CD4-positive, alpha-beta memory T cell (primary cell): ENCODE data around the gene DHRS3. TPM values are rescaled to one million over a fixed set of nuclear protein-coding genes. Genes with fewer than 3 reads are reported as not detected.
"Not testable (repeated sequence)": the region's sequence is repeated elsewhere in the genome, so short reads cannot be mapped to it uniquely, and the experiment has no call there.

ENCODE experiments used
- CTCF ChIA-PET: fragments of 350-600 bp; sonication (Branson Sonifier 250); formaldehyde crosslinking; loops from one replicate; lab custom pipeline; 2021; ENCODE audit warnings: inconsistent platforms; ENCODE audit not compliant: partially characterized antibody; lab: Charles Lee
- POLR2A ChIA-PET: fragments of 350-600 bp; sonication (Branson Sonifier 250); formaldehyde crosslinking; loops from one replicate; lab custom pipeline; 2021; ENCODE audit not compliant: partially characterized antibody; lab: Charles Lee
- DNase-seq, 5 donors: peaks; one replicate each; pipeline versions ENCODE4 v3.0.0 to v3.0.0-alpha.2; 2020 to 2022; ENCODE audit warnings: mixed read lengths in 1 of 5
- H3K27ac ChIP-seq: one replicate; pipeline ENCODE4 v1.7.0; 2013; ENCODE audit warnings: low read depth, low read length
- H3K27me3 ChIP-seq: 2 replicates; pipeline ENCODE4 v1.7.0; 2013; ENCODE audit warnings: mild to moderate bottlenecking, low read length, moderate library complexity; ENCODE audit not compliant: insufficient read depth
- H3K36me3 ChIP-seq: 2 replicates; pipeline ENCODE4 v1.7.0; 2013; ENCODE audit warnings: mild to moderate bottlenecking, low read length, moderate library complexity; ENCODE audit not compliant: insufficient read depth
- H3K4me1 ChIP-seq: 2 replicates; pipeline ENCODE4 v1.7.0; 2013; ENCODE audit warnings: mild to moderate bottlenecking, low read length, moderate library complexity; ENCODE audit not compliant: insufficient read depth
- H3K4me3 ChIP-seq, 2 donors: one replicate each; pipeline ENCODE4 v1.7.0; 2013; ENCODE audit warnings: low read length in 2 of 2, mild to moderate bottlenecking in 1 of 2
- H3K9me3 ChIP-seq, 2 donors: one replicate each; pipeline ENCODE4 v1.7.0; 2013; ENCODE audit warnings: low read length in 2 of 2, control low read depth in 1 of 2; ENCODE audit not compliant: control insufficient read depth in 1 of 2
- H3K27ac Mint-ChIP-seq, 7 donors: one replicate each; pipeline ENCODE4 v1.8.0; 2020 to 2021; ENCODE audit warnings: mixed read lengths in 7 of 7, mild to moderate bottlenecking in 6 of 7, inconsistent platforms in 3 of 7, moderate library complexity in 3 of 7
- H3K27me3 Mint-ChIP-seq, 2 donors: one replicate each; pipeline ENCODE4 v1.8.0; 2020 to 2021; ENCODE audit warnings: mixed read lengths in 2 of 2
- H3K36me3 Mint-ChIP-seq, 2 donors: one replicate each; pipeline ENCODE4 v1.8.0; 2020 to 2021; ENCODE audit warnings: mixed read lengths in 2 of 2, inconsistent platforms in 1 of 2, mild to moderate bottlenecking in 1 of 2
- H3K4me1 Mint-ChIP-seq, 4 donors: one replicate each; pipeline ENCODE4 v1.8.0; 2020 to 2021; ENCODE audit warnings: mixed read lengths in 4 of 4, mild to moderate bottlenecking in 1 of 4
- H3K4me3 Mint-ChIP-seq, 8 donors: one replicate each; pipeline ENCODE4 v1.8.0; 2020 to 2021; ENCODE audit warnings: mixed read lengths in 8 of 8, mild to moderate bottlenecking in 7 of 8, moderate library complexity in 6 of 8, inconsistent platforms in 3 of 8
- H3K9me3 Mint-ChIP-seq, 8 donors: one replicate each; pipeline ENCODE4 v1.8.0; 2020 to 2021; ENCODE audit warnings: mixed read lengths in 8 of 8, mild to moderate bottlenecking in 5 of 8, inconsistent platforms in 3 of 8, moderate library complexity in 1 of 8
- intact Hi-C: fragments of 100-400 bp; cut with micrococcal nuclease; formaldehyde crosslinking; loops from one replicate; pipeline ENCODE4 v1.15.1; 2023
- polyA plus RNA-seq, 2 donors: library from polyadenylated mRNA; unstranded; fragments of 300-500 nt; fragmentation: Illumina TruSeq; gene quantifications; one replicate each; pipeline ENCODE4 v1.2.3, GENCODE V29; 2021
- total RNA-seq, 2 experiments: library from RNA; stranded (reverse); gene quantifications; one replicate each; pipeline ENCODE4 v1.2.3, GENCODE V29; 2021

Gene DHRS3
- total and polyA plus RNA-seq, 4 experiments from 2014 or later: 30.1 to 91.8 (median 64.0) TPM

DNA sequence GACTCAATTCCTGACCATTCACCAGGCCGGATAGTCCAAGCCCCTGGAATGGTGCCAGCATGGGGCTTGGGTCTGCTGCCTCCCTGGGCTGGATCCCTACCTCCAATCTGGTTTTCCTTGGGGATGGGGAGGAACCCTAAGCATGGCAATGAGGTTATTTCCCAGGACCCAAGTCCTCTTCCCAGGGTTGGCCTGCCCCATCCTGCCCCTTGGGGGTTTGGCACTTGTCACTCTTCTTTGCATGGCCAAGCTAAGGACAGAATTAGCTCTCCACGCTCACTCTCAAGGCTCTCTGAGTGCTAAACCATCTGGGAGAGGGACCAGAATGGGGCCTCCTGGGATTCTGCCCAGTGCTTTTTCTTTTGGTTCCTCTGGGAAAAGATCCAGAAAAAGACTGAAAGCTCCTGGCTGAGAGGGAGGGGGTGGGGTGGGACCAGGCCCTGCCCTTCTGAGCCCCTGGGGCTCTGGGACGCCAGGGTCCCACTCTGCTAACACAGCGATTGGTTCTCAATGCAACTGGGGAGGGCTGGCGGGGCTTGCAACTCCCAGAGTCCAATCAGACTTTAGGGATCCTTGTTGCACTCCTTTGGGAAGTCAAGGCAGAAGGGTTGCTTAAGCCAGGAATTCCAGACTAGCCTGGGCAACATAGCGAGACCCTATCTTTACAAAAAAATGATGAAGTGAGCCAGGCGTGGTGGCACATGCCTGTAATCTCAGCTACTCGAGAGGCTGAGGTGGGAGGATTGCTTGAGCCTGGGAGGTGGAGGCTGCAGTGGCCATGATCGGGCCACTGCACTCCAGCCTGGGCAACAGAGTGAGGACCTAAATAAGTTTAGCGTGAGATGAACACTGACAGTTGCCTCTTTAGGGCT is 52.7 kb downstream of the DHRS3 start:
- peaks cover 0 to 39% (median 24%) of the 10 kb centered on the region in 8 donors for H3K9me3 Mint-ChIP-seq
- Histone ChIP-seq H3K27me3 (no peaks in the 10 kb centered on the region), H3K27ac (no peak overlapping the region), H3K9me3 (peaks cover 7 to 11% of the 10 kb centered on the region in 2 donors), H3K4me1 (no peaks in the 10 kb centered on the region), H3K36me3 (peaks cover 6% of the 10 kb centered on the region), H3K4me3 (no peak overlapping the region)
- no peak overlapping the region for H3K4me3 Mint-ChIP-seq
- no peaks in the 10 kb centered on the region for H3K27me3 Mint-ChIP-seq
- CTCF ChIA-PET: no interaction called here
- H3K36me3 Mint-ChIP-seq: peaks cover 28 to 43% of the 10 kb centered on the region in 2 donors
- POLR2A ChIA-PET: interaction anchor here (1.0 kb wide), 1 partner anchor 39 kb away, joined by 3 read pairs; no protein-coding TSS in a partner anchor
- intact Hi-C loops: no loop called here
- H3K27ac Mint-ChIP-seq: no peak overlapping the region
- no peak for DNase-seq
- no peaks in the 10 kb centered on the region for H3K4me1 Mint-ChIP-seq

DNA sequence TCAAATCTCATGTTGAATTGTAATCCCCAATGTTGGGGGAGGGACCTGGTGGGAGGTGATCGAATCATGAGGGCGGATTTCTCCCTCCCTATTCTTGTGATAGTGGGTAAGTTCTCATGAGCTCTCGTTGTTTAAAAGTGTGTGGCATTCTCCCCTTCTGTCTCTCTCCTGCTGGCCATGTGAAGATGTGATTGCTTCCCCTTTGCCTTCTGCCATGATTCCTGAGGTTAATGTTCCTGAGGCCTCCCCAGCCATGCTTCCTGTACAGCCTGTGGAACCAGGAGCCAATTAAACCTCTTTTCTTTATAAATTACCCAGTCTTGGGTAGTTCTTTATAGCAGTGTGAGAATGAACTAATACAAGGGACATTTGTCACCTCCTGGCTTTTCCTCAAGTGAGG is 53.8 kb downstream of the DHRS3 start:
- Mint-ChIP-seq H3K36me3 (peaks cover 28 to 37% of the 10 kb centered on the region in 2 donors), H3K9me3 (peaks cover 0 to 39% (median 24%) of the 10 kb centered on the region in 8 donors), H3K27ac (peak overlapping the region in 2 of 7 donors; percentile 13 to 37), H3K4me3 (peak overlapping the region in 1 of 8 donors; percentile 24)
- H3K27me3 Mint-ChIP-seq, CTCF ChIA-PET, H3K4me3 ChIP-seq, H3K27me3 ChIP-seq, DNase-seq, H3K4me1 Mint-ChIP-seq, H3K27ac ChIP-seq, POLR2A ChIA-PET, H3K4me1 ChIP-seq, intact Hi-C loops, H3K36me3 ChIP-seq: not testable (repeated sequence)
- H3K9me3 ChIP-seq: peaks cover 7 to 11% of the 10 kb centered on the region in 2 donors

DNA sequence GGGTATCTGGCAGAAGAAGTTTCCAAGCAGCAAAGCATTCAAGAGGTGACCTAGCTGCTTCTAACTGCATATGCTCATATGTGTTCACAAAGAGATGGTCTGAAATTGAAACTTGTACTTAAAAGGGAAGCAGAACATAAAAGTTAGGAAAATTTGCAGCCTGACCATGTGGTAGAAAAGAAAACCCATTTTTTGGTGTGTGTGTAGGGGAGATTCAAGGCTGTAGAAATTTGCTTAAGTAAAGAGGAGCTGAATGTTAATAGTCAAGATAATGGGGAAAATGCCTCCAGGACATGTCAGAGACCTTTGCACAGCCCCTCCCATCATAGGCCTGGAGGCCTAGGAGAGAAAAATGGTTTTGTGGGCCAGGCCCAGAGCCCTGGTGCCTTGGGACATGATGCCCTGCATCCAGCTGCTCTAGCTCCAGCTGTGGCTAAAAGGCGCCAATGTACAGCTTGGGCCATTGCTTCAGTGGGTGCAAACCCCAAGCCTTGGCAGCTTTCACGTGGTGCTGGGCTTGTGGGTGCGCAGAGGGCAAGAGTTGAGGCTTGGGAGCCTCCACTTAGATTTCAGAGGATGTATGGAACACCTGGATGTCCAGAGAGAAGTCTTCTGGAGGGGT is 54.9 kb downstream of the DHRS3 start:
- Histone ChIP-seq H3K27me3 (no peaks in the 10 kb centered on the region), H3K27ac (no peak overlapping the region), H3K36me3 (peaks cover 6% of the 10 kb centered on the region), H3K4me1 (no peaks in the 10 kb centered on the region), H3K4me3 (no peak overlapping the region), H3K9me3 (peaks cover 7 to 11% of the 10 kb centered on the region in 2 donors)
- ChIA-PET POLR2A (interaction anchor here (0.6 kb wide), 1 partner anchor 51 kb away, joined by 5 read pairs; no protein-coding TSS in a partner anchor), CTCF (no interaction called here)
- intact Hi-C loops: no loop called here
- DNase-seq: no peak
- H3K36me3 Mint-ChIP-seq: peaks cover 28 to 31% of the 10 kb centered on the region in 2 donors
- no peaks in the 10 kb centered on the region for H3K27me3 Mint-ChIP-seq
- no peak overlapping the region for H3K4me3 Mint-ChIP-seq
- peaks cover 0 to 39% (median 24%) of the 10 kb centered on the region in 8 donors for H3K9me3 Mint-ChIP-seq
- no peaks in the 10 kb centered on the region for H3K4me1 Mint-ChIP-seq
- H3K27ac Mint-ChIP-seq: no peak overlapping the region

DNA sequence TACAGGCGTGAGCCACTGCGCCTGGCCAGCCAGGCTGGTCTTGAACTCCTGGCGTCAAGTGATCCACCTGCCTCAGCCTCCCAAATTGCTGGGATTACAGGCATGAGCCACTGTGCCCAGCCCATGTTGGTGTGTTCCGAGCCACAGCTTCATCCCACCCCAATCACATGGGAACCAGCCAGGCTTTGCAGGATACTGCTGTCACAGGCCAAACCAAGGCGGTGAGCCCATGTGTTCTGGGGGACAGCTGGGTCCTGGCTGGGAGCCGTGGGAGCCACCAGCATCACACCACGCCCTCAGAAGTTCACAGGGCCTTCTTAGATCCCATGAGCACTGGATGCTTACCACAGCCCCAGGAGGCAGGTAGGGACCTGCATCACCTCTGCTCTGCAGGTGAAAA is 56.9 kb downstream of the DHRS3 start:
- POLR2A ChIA-PET: no interaction called here
- Histone ChIP-seq H3K36me3 (no peaks in the 10 kb centered on the region), H3K27ac (no peak overlapping the region), H3K4me3 (no peak overlapping the region), H3K4me1 (no peaks in the 10 kb centered on the region), H3K9me3 (peaks cover 7 to 11% of the 10 kb centered on the region in 2 donors), H3K27me3 (no peaks in the 10 kb centered on the region)
- H3K9me3 Mint-ChIP-seq: peaks cover 0 to 39% (median 24%) of the 10 kb centered on the region in 8 donors
- CTCF ChIA-PET: no interaction called here
- no peaks in the 10 kb centered on the region for H3K4me1 Mint-ChIP-seq
- H3K4me3 Mint-ChIP-seq: no peak overlapping the region
- H3K27ac Mint-ChIP-seq: no peak overlapping the region
- peaks cover 11 to 19% of the 10 kb centered on the region in 2 donors for H3K36me3 Mint-ChIP-seq
- no peaks in the 10 kb centered on the region for H3K27me3 Mint-ChIP-seq
- DNase-seq: no peak
- intact Hi-C loops: no loop called here

DNA sequence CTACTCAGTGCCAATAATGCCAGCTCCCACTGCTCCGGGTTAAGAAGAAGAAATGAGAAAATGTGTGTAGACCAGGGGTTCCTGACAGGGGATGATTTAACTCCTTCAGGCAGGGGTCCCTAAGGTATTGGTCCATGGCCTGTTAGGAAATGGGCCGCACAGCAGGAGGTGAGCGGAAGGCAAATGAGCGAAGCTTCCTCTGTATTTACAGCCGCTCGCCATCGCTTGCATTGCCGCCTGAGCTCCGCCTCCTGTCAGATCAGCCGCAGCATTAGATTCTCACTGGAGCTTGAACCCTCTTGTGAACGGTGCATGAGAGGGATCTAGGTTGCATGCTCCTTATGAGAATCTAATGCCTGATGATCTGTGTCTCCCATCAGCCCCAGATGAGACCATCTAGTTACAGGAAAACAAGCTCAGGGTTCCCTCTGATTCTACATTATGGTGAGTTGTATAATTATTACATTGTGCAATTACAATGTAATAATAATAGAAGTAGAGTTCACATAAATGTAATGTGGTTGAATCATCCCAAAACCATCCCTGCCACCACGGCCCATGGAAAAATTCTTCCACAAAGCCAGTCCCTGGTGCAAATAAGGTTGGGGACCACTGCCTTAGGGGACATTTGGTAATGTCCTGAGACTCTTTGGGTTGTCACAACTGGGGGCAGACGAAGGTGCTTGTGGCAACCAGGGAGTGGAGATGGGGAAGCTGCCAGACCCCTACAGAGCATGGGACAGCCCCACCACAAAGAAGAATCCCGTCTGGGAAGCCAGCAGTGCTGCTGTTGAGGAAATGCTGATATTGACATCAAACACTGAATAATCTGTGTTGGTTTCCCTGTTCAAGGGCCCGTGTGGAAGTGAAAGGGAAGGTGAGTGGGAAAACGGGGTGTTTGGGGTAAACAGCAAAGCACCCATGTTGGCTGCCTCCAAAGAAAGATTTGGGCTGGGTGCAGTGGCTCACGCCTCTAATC is 60.8 kb downstream of the DHRS3 start:
- Mint-ChIP-seq H3K27ac (peak overlapping the region in 1 of 7 donors; percentile 56), H3K27me3 (no peaks in the 10 kb centered on the region), H3K4me3 (no peak overlapping the region), H3K9me3 (peaks cover 0 to 5% (median 1%) of the 10 kb centered on the region in 8 donors), H3K4me1 (no peaks in the 10 kb centered on the region), H3K36me3 (peaks cover 0 to under 1% of the 10 kb centered on the region in 2 donors)
- H3K36me3 ChIP-seq: no peaks in the 10 kb centered on the region
- H3K27me3 ChIP-seq: no peaks in the 10 kb centered on the region
- H3K4me3 ChIP-seq: no peak overlapping the region
- DNase-seq: no peak
- POLR2A ChIA-PET: no interaction called here
- H3K27ac ChIP-seq: no peak overlapping the region
- no peaks in the 10 kb centered on the region for H3K9me3 ChIP-seq
- CTCF ChIA-PET: no interaction called here
- no peaks in the 10 kb centered on the region for H3K4me1 ChIP-seq
- intact Hi-C loops: no loop called here

DNA sequence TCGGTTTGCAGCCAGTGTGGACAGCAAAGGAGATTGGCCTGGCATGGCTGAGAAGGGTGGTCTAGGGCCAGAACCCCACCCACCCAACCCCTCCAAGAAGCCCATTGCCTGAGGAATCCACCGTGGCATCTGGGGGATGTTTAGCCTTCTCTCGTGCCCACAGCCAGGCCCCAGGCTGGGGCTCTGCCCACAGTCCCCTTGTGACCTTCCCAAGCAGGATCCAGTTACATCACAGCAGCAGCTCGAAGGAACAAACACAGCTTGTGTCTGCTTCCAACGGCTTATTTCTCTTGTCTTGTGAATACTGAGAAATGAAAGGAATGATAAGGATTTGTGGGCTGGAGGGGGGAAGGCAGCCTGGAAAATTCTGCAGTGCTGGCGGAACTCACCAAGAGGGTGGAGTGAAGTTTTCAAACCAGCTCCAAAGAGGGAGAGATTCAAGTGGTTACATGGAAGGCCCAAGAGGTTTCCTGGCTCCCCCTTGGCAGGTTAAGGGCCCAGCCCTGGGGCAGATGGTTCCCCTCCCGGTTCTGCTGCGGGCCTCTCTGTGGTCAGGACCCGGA is 61.6 kb downstream of the DHRS3 start:
- Mint-ChIP-seq H3K27ac (peak overlapping the region in 1 of 7 donors; percentile 56), H3K36me3 (no peaks in the 10 kb centered on the region)

More for the DNA sequence above, 61.6 kb downstream of the DHRS3 start:
- intact Hi-C loops: no loop called here
- ChIA-PET CTCF (no interaction called here), POLR2A (no interaction called here)
- no peak overlapping the region for H3K4me3 ChIP-seq
- Mint-ChIP-seq H3K9me3 (peaks cover 0 to 1% (median 0%) of the 10 kb centered on the region in 8 donors), H3K4me3 (no peak overlapping the region), H3K27me3 (no peaks in the 10 kb centered on the region), H3K4me1 (no peaks in the 10 kb centered on the region)
- H3K27ac ChIP-seq: no peak overlapping the region
- no peaks in the 10 kb centered on the region for H3K9me3 ChIP-seq
- no peak for DNase-seq
- H3K27me3 ChIP-seq: no peaks in the 10 kb centered on the region
- H3K4me1 ChIP-seq: no peaks in the 10 kb centered on the region
- H3K36me3 ChIP-seq: no peaks in the 10 kb centered on the region
